NCI-H2196 (cell line): ENCODE results near the gene CENPVL1.
"Not testable (repeated sequence)": the region's sequence is repeated elsewhere in the genome, so short reads cannot be mapped to it uniquely, and the experiment has no call there.

ENCODE experiments used
- DNase-seq: peaks from one replicate; lab custom pipeline; 2025; ENCODE audit not compliant: unreplicated experiment; lab: John Stamatoyannopoulos, UW

CENPVL1 gene

GRCh38 chrX:51710277-51711164, at the start of gene CENPVL1:
Gene CENPVL1, plus strand, starts transcription at chrX:51710512. Its CDS starts 0 bp downstream, at chrX:51710512.
- not testable (repeated sequence) for DNase-seq

DNA sequence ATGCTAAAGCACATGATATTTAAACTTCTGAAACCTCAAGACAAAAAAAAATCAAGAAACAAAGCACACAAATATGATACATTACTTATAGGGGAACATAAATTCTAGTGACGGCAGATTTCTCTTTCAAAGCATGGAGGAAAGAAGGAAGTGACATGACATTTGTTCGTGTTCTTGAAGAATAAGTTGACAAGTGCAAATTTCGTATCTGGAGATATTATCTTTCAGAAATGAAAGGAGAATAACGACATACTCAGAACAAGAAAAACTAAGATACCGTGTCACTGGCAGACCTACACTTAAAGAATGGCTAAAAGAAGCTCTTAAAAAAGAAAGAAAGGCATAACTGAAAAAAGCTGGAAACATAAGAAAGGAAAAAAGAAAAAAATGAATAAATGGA, 44.3 kb upstream of the CENPVL1 start:
- no peak for DNase-seq

DNA sequence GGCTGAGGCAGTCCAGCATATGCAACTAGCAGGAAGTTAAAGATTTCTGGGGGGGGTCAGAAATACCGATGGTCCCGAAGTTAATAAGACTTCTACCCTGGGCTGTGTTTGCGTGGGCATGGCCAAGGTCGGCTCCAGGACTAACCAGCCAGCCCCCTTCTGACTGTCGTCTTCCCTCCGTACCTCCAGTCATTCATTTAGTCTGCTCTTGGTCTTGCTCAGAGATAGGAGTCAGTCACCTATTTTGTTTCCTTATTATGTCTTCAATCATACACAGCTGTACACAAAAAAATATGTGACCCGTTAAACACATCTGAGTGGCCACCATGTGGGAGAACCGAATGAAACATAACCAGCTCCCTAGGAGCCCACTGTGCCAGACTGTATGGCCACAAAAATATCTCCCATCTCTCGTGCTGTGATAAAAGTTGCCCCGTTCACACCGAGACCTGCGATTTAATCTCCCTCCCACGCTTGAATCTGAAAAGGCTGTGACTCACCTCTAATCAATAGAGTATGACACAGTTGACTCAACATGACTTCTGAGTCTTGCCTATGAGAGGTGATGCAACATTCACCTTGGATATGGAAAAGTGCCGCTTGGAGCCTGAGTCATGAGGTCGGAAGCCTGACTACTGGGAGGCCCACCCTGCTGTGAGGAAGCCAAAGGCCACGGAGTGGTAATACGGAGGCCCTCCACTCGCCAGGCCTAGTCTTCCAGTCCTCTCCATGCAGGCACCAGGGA, 30.5 kb upstream of the CENPVL1 start:
- not testable (repeated sequence) for DNase-seq

- DNase-seq: not testable (repeated sequence)
Measured at GRCh38 chrX:51681808-51682719, 28.2 kb upstream of the CENPVL1 start.

DNA sequence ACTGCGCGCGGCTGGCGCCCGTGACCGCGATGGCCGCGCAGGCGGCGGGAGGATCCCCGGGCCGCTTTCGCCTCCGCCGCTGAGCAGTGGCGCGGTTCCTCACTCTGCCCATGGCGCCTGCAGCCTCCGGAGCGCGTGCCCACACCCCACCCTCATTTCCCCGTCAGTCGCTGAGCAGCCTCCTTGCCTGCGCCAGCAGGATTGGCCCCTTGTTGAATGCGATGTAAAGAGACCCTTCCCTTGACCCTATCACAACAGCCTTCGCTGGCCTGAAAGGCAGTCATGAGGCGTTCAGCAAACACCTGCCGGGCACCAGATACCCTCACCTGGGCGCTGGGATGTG, 27.6 kb upstream of the CENPVL1 start, which contains the start of gene CENPVL2:
Gene CENPVL2 (minus strand): TSS at position 112 of the 343 bp plus-strand sequence. CDS start 0 bp downstream, at position 112.
- DNase-seq: not testable (repeated sequence)

DNA sequence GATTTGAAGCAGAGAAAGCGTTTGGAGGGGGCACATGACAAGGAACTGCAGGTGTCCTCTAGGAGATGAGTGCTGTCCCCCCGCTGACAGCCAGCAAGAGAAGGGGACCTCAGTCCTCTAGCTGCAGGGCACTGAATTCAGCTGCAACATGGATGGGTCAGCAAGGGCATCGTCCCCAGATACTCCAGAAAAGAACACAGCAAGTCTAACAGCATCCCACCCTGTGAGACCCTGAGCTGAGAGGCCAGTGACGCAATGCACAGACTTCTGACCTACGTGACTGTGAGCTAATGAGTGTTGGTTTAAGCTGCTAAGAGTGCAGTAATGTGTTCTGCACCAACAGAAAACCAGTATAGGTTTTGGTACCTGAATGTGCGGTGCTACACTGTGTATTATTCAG, 16.1 kb upstream of the CENPVL1 start:
- DNase-seq: no peak

- no peak for DNase-seq
Measured at GRCh38 chrX:51697397-51697796, 12.9 kb upstream of the CENPVL1 start.

DNA sequence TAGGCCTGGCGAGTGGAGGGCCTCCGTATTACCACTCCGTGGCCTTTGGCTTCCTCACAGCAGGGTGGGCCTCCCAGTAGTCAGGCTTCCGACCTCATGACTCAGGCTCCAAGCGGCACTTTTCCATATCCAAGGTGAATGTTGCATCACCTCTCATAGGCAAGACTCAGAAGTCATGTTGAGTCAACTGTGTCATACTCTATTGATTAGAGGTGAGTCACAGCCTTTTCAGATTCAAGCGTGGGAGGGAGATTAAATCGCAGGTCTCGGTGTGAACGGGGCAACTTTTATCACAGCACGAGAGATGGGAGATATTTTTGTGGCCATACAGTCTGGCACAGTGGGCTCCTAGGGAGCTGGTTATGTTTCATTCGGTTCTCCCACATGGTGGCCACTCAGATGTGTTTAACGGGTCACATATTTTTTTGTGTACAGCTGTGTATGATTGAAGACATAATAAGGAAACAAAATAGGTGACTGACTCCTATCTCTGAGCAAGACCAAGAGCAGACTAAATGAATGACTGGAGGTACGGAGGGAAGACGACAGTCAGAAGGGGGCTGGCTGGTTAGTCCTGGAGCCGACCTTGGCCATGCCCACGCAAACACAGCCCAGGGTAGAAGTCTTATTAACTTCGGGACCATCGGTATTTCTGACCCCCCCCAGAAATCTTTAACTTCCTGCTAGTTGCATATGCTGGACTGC, 2.8 kb downstream of the CENPVL1 start:
- DNase-seq: not testable (repeated sequence)

DNA sequence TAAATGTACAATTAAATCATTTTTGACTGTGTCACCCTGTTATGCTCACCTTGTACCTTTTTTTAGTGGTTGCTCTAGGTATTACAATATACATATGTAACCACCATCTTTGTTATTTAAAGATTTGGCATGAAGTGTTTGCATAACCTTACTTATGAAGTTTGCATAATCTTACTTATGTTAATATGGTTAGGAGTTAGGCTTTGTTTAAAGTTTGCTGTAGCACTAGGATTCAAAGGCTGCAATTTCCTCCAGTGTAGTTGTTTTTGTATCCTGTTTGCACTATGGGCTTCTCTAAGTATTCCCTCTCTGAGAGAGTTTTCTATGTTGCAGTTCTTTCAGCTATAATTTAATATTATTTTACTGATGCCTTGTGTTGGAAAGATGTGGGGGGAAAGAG, 17.9 kb downstream of the CENPVL1 start:
- no peak for DNase-seq

DNA sequence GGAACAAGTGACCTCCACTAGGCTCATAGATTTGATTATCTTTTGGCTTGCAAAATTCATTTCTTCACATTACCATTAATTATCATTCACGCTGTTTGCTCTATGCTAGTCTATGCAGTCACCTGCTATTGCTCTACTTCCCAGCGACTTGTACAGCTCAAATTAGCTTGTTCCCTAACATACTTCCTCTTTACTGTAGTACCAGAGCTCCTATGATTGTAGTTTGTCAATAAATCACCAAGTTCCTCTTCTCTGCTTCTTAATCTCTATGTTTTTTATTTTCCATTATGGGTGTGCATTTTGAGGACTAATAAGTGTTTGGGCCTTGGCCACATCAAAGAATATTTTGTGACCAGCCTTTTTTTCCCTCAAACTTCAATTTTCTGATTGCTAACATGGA, 26.8 kb downstream of the CENPVL1 start:
- no peak for DNase-seq

GRCh38 chrX:51742586-51742985, 32.3 kb downstream of the CENPVL1 start:
- DNase-seq: no peak

- DNase-seq: peak; percentile 35
Measured at GRCh38 chrX:51743179-51743957, 33.1 kb downstream of the CENPVL1 start, which contains the start of gene GSPT2. Gene GSPT2, plus strand, starts transcription at chrX:51743442. Its CDS starts 185 bp downstream, at chrX:51743627.

GRCh38 chrX:51747671-51748070, 37.4 kb downstream of the CENPVL1 start:
- no peak for DNase-seq

DNA sequence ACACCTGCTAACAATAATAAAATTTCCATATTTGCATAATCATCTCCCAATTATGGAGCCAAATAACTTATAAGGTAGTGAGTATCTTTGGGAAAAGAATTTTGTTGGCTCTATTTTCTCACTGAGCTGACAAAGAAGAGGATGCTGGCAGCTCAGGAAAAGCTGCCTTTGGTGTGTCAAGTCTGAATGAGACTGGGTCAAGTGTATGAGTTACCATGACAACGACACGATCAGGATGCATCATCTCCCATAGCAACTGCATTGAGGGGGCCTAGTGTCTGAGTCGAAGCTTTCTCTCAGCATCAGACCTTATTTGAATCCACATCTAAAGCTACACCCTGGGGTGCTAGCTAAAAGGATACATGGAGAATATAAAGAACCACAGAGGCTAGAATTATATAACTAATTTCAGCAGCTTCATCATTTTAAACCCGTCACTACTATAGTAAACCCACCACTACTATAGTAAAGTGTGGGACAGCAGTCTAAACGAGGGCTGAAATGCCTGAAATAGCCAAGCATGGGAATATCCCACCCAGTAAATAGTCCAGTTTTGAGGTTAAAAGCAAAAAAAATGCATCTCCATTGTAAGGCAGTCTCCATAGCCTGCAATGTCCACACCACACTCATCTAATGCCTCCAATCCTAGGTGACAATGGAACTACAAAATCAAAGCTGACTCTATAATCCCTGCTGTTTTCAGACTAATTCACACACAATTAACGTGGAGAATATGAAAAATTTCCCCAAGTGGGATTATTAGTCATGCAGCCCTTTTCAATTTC, 48.9 kb downstream of the CENPVL1 start:
- DNase-seq: no peak

- no peak for DNase-seq
Measured at GRCh38 chrX:51760657-51761056, 50.3 kb downstream of the CENPVL1 start.
